Muscle of leg (tissue), 11 donors: ENCODE data around the gene NIPAL3. TPM values are rescaled to one million over a fixed set of nuclear protein-coding genes. Genes with fewer than 3 reads are reported as not detected.

ENCODE experiments used
- DNase-seq: peaks from one replicate; pipeline ENCODE4 v3.0.0; 2013
- H3K27ac ChIP-seq: one replicate; pipeline ENCODE4 v1.5.1; 2013; ENCODE audit warnings: mild to moderate bottlenecking, low read length, control low read depth
- H3K27me3 ChIP-seq: one replicate; pipeline ENCODE4 v1.6.1; 2013; ENCODE audit warnings: low read length; ENCODE audit not compliant: control insufficient read depth, insufficient read depth
- H3K36me3 ChIP-seq: one replicate; pipeline ENCODE4 v1.6.1; 2013; ENCODE audit warnings: low read length; ENCODE audit not compliant: control insufficient read depth, insufficient read depth
- H3K4me1 ChIP-seq: one replicate; pipeline ENCODE4 v1.6.1; 2013; ENCODE audit warnings: low read length; ENCODE audit not compliant: control insufficient read depth, insufficient read depth
- H3K4me3 ChIP-seq: one replicate; pipeline ENCODE4 v1.5.1; 2013; ENCODE audit warnings: low read length, control low read depth
- H3K9me3 ChIP-seq: replicated peaks from 2 replicates; pipeline ENCODE4 v1.6.1; 2013; ENCODE audit warnings: low read depth, low read length; ENCODE audit not compliant: control insufficient read depth
- whole genome bisulfite sequencing: methylation state at CpG from one replicate; pipeline ENCODE4 v1.1.5; 2013; ENCODE audit warnings: missing lambda C conversion rate; ENCODE audit not compliant: insufficient coverage; 5-methylcytosine and 5-hydroxymethylcytosine counted together
- polyA plus RNA-seq, 8 donors: library from polyadenylated mRNA; unstranded; fragments of 120-200 nt; gene quantifications; one replicate each; pipeline versions ENCODE4 v1.2.1 to v1.2.3, GENCODE V29; 2013; ENCODE audit warnings: inconsistent platforms in 1 of 8, low replicate concordance in 1 of 8; ENCODE audit not compliant: insufficient read length in 8 of 8, insufficient read depth in 1 of 8
- total RNA-seq: library from RNA; stranded (reverse); fragments of 120-200 nt; gene quantifications from one replicate; pipeline ENCODE4 v1.2.4, GENCODE V29; 2013

Gene NIPAL3
- total and polyA plus RNA-seq, 9 donors, result 3.2 to 5.9 (median 4.9) TPM

- Histone ChIP-seq H3K27ac (no peak overlapping the region), H3K27me3 (no peaks in the 10 kb centered on the region), H3K4me1 (peaks cover 6% of the 10 kb centered on the region), H3K36me3 (no peaks in the 10 kb centered on the region), H3K9me3 (no peaks in the 10 kb centered on the region), H3K4me3 (no peak overlapping the region)
- 100% methylated on average over 1 of the region's 2 CpGs for WGBS
- DNase-seq, result no peak
Measured at GRCh38 chr1:24381256-24381655, 34.3 kb upstream of the NIPAL3 start.

GRCh38 chr1:24382165-24382577, 33.4 kb upstream of the NIPAL3 start:
- DNase-seq, result no peak
- Histone ChIP-seq H3K4me3 (no peak overlapping the region), H3K36me3 (no peaks in the 10 kb centered on the region), H3K9me3 (no peaks in the 10 kb centered on the region), H3K27me3 (no peaks in the 10 kb centered on the region), H3K27ac (no peak overlapping the region), H3K4me1 (peaks cover 12% of the 10 kb centered on the region)
- WGBS, result 83% methylated on average over 4 of the region's 8 CpGs

DNA sequence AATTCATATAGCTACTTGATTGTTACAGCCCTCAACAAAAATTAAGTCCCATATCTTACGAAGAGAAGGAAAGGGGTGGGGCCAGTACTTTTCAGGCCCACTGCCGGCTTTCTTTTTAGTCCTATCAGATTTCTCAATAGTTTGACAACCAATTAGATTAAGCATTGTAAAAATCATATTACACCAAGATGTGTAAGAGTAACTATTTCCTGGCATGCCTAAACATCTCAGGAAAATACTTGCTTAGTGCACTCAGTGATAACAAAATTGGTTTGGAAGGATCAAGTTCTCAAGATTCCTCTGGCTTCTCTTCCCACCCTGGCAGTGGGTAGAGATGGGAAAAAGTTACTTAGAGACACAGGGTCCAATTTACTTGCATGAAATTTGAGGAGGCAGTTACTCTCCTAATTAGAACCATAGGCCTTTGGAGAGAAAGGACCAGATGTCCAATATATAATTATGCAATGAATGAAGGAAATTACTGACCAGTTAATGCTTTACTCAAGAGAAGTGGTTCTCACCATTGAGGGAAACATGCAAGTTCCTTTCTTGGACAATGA, 32.1 kb upstream of the NIPAL3 start:
- no CpG with 5 or more reads among the region's 2 CpGs for WGBS
- Histone ChIP-seq H3K27ac (no peak overlapping the region), H3K9me3 (no peaks in the 10 kb centered on the region), H3K27me3 (no peaks in the 10 kb centered on the region), H3K4me3 (no peak overlapping the region), H3K36me3 (no peaks in the 10 kb centered on the region), H3K4me1 (peaks cover 12% of the 10 kb centered on the region)
- DNase-seq, result no peak

- Histone ChIP-seq H3K27me3 (no peaks in the 10 kb centered on the region), H3K9me3 (no peaks in the 10 kb centered on the region), H3K36me3 (peaks cover 4% of the 10 kb centered on the region), H3K4me1 (peaks cover 12% of the 10 kb centered on the region), H3K4me3 (no peak overlapping the region), H3K27ac (no peak overlapping the region)
- WGBS, result 82% methylated on average over 6 of the region's 13 CpGs
- DNase-seq, result peak; percentile 26
Measured at GRCh38 chr1:24384251-24385090, 31.1 kb upstream of the NIPAL3 start.

GRCh38 chr1:24385160-24385940, 30.3 kb upstream of the NIPAL3 start:
- no peaks in the 10 kb centered on the region for H3K27me3 ChIP-seq
- no peaks in the 10 kb centered on the region for H3K9me3 ChIP-seq
- no peak overlapping the region for H3K4me3 ChIP-seq
- peaks cover 4% of the 10 kb centered on the region for H3K36me3 ChIP-seq
- 85% methylated on average over 8 of the region's 12 CpGs for WGBS
- DNase-seq, result no peak
- H3K4me1 ChIP-seq, result peaks cover 12% of the 10 kb centered on the region
- no peak overlapping the region for H3K27ac ChIP-seq

DNA sequence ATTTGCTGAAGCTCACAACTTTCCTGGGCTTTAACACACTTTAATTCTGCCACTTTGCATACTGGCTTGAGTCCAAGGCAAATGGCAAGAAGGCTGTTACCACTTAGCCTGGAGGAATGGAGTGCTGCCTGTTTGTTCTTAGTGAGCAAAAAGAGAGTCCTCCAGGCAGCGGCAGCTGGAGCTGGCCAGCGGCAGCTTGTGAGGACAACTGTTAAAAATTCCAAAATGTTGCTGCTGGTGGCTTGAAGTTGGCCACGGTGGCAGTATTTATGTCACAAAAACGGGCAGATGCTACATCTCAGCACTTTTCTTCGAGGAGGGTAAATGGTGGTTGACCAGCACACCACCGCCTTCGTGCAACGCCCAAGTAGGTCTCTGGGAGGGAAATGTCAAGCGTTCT, 29.4 kb upstream of the NIPAL3 start:
- peak; percentile 33 for DNase-seq

DNA sequence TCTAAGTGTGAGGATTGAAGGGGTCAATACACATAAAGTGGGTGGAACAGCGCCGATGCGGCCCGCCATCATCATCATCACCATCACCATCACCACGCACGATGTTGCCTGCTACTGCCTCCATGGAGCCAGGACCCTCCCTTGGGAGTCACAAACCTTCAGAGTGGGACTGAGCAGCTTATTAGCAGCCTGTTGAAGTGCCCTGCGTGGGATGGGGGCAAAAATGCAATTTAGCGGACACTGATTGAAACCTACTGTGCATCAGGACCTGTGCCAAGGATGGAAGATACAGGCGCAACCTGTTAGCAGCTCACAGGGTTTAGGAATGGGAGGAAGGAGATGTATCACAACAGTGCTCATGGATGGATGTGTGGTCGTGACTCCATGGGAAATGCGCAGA, 28.7 kb upstream of the NIPAL3 start:
- Histone ChIP-seq H3K36me3 (peaks cover 4% of the 10 kb centered on the region), H3K4me3 (no peak overlapping the region), H3K9me3 (no peaks in the 10 kb centered on the region), H3K27ac (no peak overlapping the region), H3K27me3 (no peaks in the 10 kb centered on the region), H3K4me1 (peaks cover 15% of the 10 kb centered on the region)
- 90% methylated on average over 7 of the region's 11 CpGs for WGBS
- DNase-seq, result no peak

More for the DNA sequence above, 29.4 kb upstream of the NIPAL3 start:
- no peaks in the 10 kb centered on the region for H3K9me3 ChIP-seq
- peaks cover 4% of the 10 kb centered on the region for H3K36me3 ChIP-seq
- no peak overlapping the region for H3K27ac ChIP-seq
- no peak overlapping the region for H3K4me3 ChIP-seq
- H3K4me1 ChIP-seq, result peaks cover 12% of the 10 kb centered on the region
- H3K27me3 ChIP-seq, result no peaks in the 10 kb centered on the region
- WGBS, result 84% methylated on average over 9 of the region's 9 CpGs

GRCh38 chr1:24387636-24388175, 27.9 kb upstream of the NIPAL3 start:
- no peaks in the 10 kb centered on the region for H3K27me3 ChIP-seq
- DNase-seq, result no peak
- no peak overlapping the region for H3K4me3 ChIP-seq
- WGBS, result no CpG with 5 or more reads among the region's 1 CpG
- H3K36me3 ChIP-seq, result peaks cover 4% of the 10 kb centered on the region
- peaks cover 17% of the 10 kb centered on the region for H3K4me1 ChIP-seq
- H3K9me3 ChIP-seq, result no peaks in the 10 kb centered on the region
- H3K27ac ChIP-seq, result no peak overlapping the region

DNA sequence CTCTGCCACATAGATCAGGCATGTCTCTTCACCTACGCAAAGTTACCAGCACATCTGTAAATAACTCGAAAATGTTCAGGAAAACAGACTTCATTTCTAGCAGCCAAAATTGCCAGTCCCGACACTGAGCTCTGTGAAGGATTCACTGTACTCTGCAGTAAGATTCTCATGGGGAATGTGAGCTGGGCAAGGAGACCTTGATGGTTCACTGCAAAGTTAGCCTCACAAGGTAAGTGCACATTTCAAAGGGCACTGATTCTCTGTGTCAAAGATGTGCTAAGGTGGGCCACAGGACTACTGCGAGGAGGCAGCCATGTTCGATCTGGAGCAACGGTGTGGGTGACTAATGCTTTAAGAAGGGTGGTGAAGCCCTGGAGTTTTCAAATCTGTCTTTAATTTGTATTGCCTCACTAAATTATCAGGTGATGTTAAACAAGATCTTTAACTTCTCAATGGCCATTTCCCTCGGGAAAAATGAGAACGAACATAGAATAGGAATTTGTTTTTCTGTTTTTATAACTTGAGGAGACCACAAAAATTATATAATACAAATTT, 27.2 kb upstream of the NIPAL3 start:
- Histone ChIP-seq H3K4me1 (peaks cover 17% of the 10 kb centered on the region), H3K4me3 (no peak overlapping the region), H3K9me3 (no peaks in the 10 kb centered on the region), H3K27ac (no peak overlapping the region), H3K27me3 (no peaks in the 10 kb centered on the region), H3K36me3 (peaks cover 4% of the 10 kb centered on the region)
- WGBS, result 90% methylated on average over 6 of the region's 8 CpGs
- DNase-seq, result no peak
